PC-3 (cell line): ENCODE results near the gene CLPSL2. TPM values are rescaled to one million over a fixed set of nuclear protein-coding genes. Genes with fewer than 3 reads are reported as not detected.

Experiments
- ATAC-seq: fragments of 200-7000 bp; cut with Tn5 transposase; 2 replicates; pipeline ENCODE4 v1.9.1; 2020; ENCODE audit warnings: mild to moderate bottlenecking, moderate library complexity
- BruUV-seq: library from RNA; stranded (reverse); fragments of 400-500 nt; replicated peaks from 2 replicates; lab custom pipeline; 2021; lab: Mats Ljungman, UMichigan
- CTCF ChIA-PET: fragments of 300-600 bp; sonication (Branson Sonifier 250); formaldehyde crosslinking; loops from one replicate; lab custom pipeline; 2022; ENCODE audit warnings: antibody characterized with exemption; lab: Charles Lee
- POLR2A ChIA-PET: fragments of 300-600 bp; sonication (Branson Sonifier 250); formaldehyde crosslinking; loops from one replicate; lab custom pipeline; 2022; ENCODE audit warnings: antibody characterized with exemption; ENCODE audit not compliant: unreplicated experiment; lab: Charles Lee
- DNase-seq: peaks from one replicate; pipeline ENCODE4 v3.0.0-alpha.2; 2015
- H2AFZ ChIP-seq: fragments of 300-600 bp; sonication (generic); 2 replicates; pipeline ENCODE4 v1.6.0; 2016; ENCODE audit warnings: antibody characterized with exemption, low read length
- H3F3A ChIP-seq: fragments of 300-600 bp; sonication (generic); one replicate; pipeline ENCODE4 v1.6.0; 2017; ENCODE audit warnings: antibody characterized with exemption, low read length, control low read depth, mild to moderate bottlenecking; ENCODE audit not compliant: unreplicated experiment
- H3K27ac ChIP-seq: fragments of 300-600 bp; sonication (generic); 2 replicates; pipeline ENCODE4 v1.5.1; 2016; ENCODE audit warnings: mild to moderate bottlenecking, low read length
- H3K27me3 ChIP-seq: fragments of 300-600 bp; sonication (generic); 2 replicates; pipeline ENCODE4 v1.6.1; 2016; ENCODE audit warnings: low read length, mixed read lengths
- H3K36me3 ChIP-seq: fragments of 300-600 bp; sonication (generic); 2 replicates; pipeline ENCODE4 v1.6.1; 2016; ENCODE audit warnings: low read depth, mixed run types, low read length, mixed read lengths
- H3K4me1 ChIP-seq: fragments of 300-600 bp; sonication (generic); 2 replicates; pipeline ENCODE4 v1.5.1; 2016; ENCODE audit warnings: low read length; ENCODE audit not compliant: insufficient read depth
- H3K4me2 ChIP-seq: fragments of 300-600 bp; sonication (generic); 2 replicates; pipeline ENCODE4 v1.6.0; 2016; ENCODE audit warnings: low read length
- H3K4me3 ChIP-seq: fragments of 300-600 bp; sonication (generic); 2 replicates; pipeline ENCODE4 v1.5.1; 2016; ENCODE audit warnings: mild to moderate bottlenecking, low read length, mixed read lengths
- H3K79me2 ChIP-seq: fragments of 300-600 bp; sonication (generic); 2 replicates; pipeline ENCODE4 v1.6.1; 2017; ENCODE audit warnings: low read length, mixed read lengths
- H3K9ac ChIP-seq: fragments of 300-600 bp; sonication (generic); 2 replicates; pipeline ENCODE4 v1.6.0; 2016; ENCODE audit warnings: mild to moderate bottlenecking, low read length
- H3K9me2 ChIP-seq: fragments of 300-600 bp; sonication (generic); replicated peaks from 2 replicates; pipeline ENCODE4 v1.6.1; 2016; ENCODE audit warnings: mixed run types, low read length, mixed read lengths
- H3K9me3 ChIP-seq: fragments of 300-600 bp; sonication (generic); 2 replicates; pipeline ENCODE4 v1.6.1; 2016; ENCODE audit warnings: low read length, mixed read lengths
- H4K20me1 ChIP-seq: fragments of 300-600 bp; sonication (generic); 2 replicates; pipeline ENCODE4 v1.6.1; 2016; ENCODE audit warnings: low read length, mixed read lengths
- CTCF ChIP-seq: fragments of 300-600 bp; sonication (generic); conservative IDR thresholded peaks from 2 replicates; pipeline ENCODE4 v1.5.1; 2017; ENCODE audit warnings: antibody characterized with exemption, low read depth, mild to moderate bottlenecking, low read length
- EZH2 ChIP-seq: fragments of 300-600 bp; sonication (generic); IDR thresholded peaks from one replicate; pipeline ENCODE4 v1.6.1; 2017; ENCODE audit warnings: antibody characterized with exemption, mild to moderate bottlenecking, low read length; ENCODE audit not compliant: unreplicated experiment
- EZH2phosphoT487 ChIP-seq: fragments of 300-600 bp; sonication (generic); IDR thresholded peaks from 2 replicates; pipeline ENCODE4 v1.6.1; 2018; ENCODE audit warnings: mild to moderate bottlenecking, antibody characterized with exemption, low read length, borderline replicate concordance
- intact Hi-C: fragments of 100-400 bp; cut with micrococcal nuclease; formaldehyde crosslinking; loops from 2 replicates; pipeline ENCODE4 v1.9.0; 2023
- total RNA-seq: library from RNA; depleted of rRNA; stranded (reverse); fragments of >200 nt; gene quantifications from 2 replicates; pipeline ENCODE4 v1.2.3, GENCODE V29; 2014

Gene CLPSL2
- total RNA-seq, 1 experiment from 2014 or later: not detected

- BruUV-seq: no TSS peak
Measured at GRCh38 chr6:35774116-35774794, 2.1 kb upstream of the CLPSL2 start.

GRCh38 chr6:35775031-35775430 lies 1.4 kb upstream of the CLPSL2 start:
- Histone ChIP-seq H3K4me1 (no peaks in the 10 kb centered on the region), H4K20me1 (no peaks in the 10 kb centered on the region), H3K36me3 (no peaks in the 10 kb centered on the region), H3K9me2 (no peaks in the 10 kb centered on the region), H3K4me3 (no peak overlapping the region), H3K27me3 (no peaks in the 10 kb centered on the region), H3K79me2 (no peaks in the 10 kb centered on the region), H3K9ac (no peak overlapping the region), H3K4me2 (no peak overlapping the region), H3K27ac (no peak overlapping the region), H3F3A (no peaks in the 10 kb centered on the region), H3K9me3 (no peaks in the 10 kb centered on the region), H2AFZ (no peak overlapping the region)
- ChIA-PET CTCF (no interaction called here), POLR2A (no interaction called here)
- no peak for DNase-seq
- TF ChIP-seq EZH2: no peak
- TF ChIP-seq EZH2phosphoT487: no peak
- TF ChIP-seq CTCF: no peak
- intact Hi-C loops: no loop called here
- ATAC-seq: no peak
- BruUV-seq: no TSS peak

More at GRCh38 chr6:35774116-35774794, 2.1 kb upstream of the CLPSL2 start:
- no peak overlapping the region for H3K4me2 ChIP-seq
- no peaks in the 10 kb centered on the region for H3K9me2 ChIP-seq
- H3K36me3 ChIP-seq: no peaks in the 10 kb centered on the region
- no peak overlapping the region for H3K4me3 ChIP-seq
- POLR2A ChIA-PET: no interaction called here
- DNase-seq: no peak
- H3K27me3 ChIP-seq: no peaks in the 10 kb centered on the region
- no peaks in the 10 kb centered on the region for H3K4me1 ChIP-seq
- no peak overlapping the region for H2AFZ ChIP-seq
- no peaks in the 10 kb centered on the region for H3K9me3 ChIP-seq
- TF ChIP-seq EZH2phosphoT487 (no peak), CTCF (no peak)
- intact Hi-C loops: no loop called here
- CTCF ChIA-PET: no interaction called here
- no peak overlapping the region for H3K27ac ChIP-seq
- no peak for ATAC-seq
- no peak overlapping the region for H3K9ac ChIP-seq
- no peaks in the 10 kb centered on the region for H4K20me1 ChIP-seq
- H3F3A ChIP-seq: no peaks in the 10 kb centered on the region
- H3K79me2 ChIP-seq: no peaks in the 10 kb centered on the region

- Histone ChIP-seq H3F3A (no peaks in the 10 kb centered on the region), H3K4me2 (no peak overlapping the region), H3K9ac (no peak overlapping the region), H3K9me2 (no peaks in the 10 kb centered on the region), H3K9me3 (no peaks in the 10 kb centered on the region), H2AFZ (no peak overlapping the region), H3K4me3 (no peak overlapping the region), H3K4me1 (no peaks in the 10 kb centered on the region), H3K27me3 (no peaks in the 10 kb centered on the region), H3K27ac (no peak overlapping the region), H4K20me1 (no peaks in the 10 kb centered on the region), H3K36me3 (no peaks in the 10 kb centered on the region), H3K79me2 (no peaks in the 10 kb centered on the region)
- CTCF ChIA-PET: interaction anchor here (0.6 kb wide), 1 partner anchor 103 kb away, joined by 4 read pairs; no protein-coding TSS in a partner anchor
- no peak for DNase-seq
- TF ChIP-seq CTCF (no peak), EZH2 (no peak), EZH2phosphoT487 (no peak)
- POLR2A ChIA-PET: no interaction called here
- intact Hi-C loops: no loop called here
- ATAC-seq: no peak; the same call in 1 of the 2 replicates
- no TSS peak for BruUV-seq
Measured at GRCh38 chr6:35777356-35778102, 1.1 kb downstream of the CLPSL2 start.
